Heart right ventricle (tissue), 16 donors: ENCODE results near the gene BMF. TPM values are rescaled to one million over a fixed set of nuclear protein-coding genes. Genes with fewer than 3 reads are reported as not detected.

ENCODE experiments used
- ATAC-seq, 8 donors: fragments of 200-7000 bp; cut with Tn5 transposase; one replicate each; pipeline ENCODE4 v1.9.1; 2020; ENCODE audit warnings: mild to moderate bottlenecking in 8 of 8, moderate library complexity in 8 of 8, moderate number of reproducible peaks in 1 of 8
- DNase-seq, 2 donors: peaks; one replicate each; pipeline ENCODE4 v3.0.0-alpha.2; 2020
- H3K27ac ChIP-seq, 10 donors: fragments of 200-600 bp; sonication (generic) in 2 of 10; one replicate each; pipeline versions ENCODE4 v1.5.0 to v1.8.0; 2020 to 2022; ENCODE audit warnings: mild to moderate bottlenecking in 3 of 10
- H3K27me3 ChIP-seq, 7 donors: fragments of 200-600 bp; one replicate each; pipeline ENCODE4 v1.8.0; 2021 to 2022; ENCODE audit warnings: mild to moderate bottlenecking in 2 of 7
- H3K36me3 ChIP-seq, 9 donors: fragments of 200-600 bp; sonication (generic) in 1 of 9; one replicate each; pipeline versions ENCODE4 v1.5.0 to v1.8.0; 2020 to 2022; ENCODE audit warnings: mild to moderate bottlenecking in 2 of 9
- H3K4me1 ChIP-seq, 9 donors: fragments of 200-600 bp; sonication (generic) in 1 of 9; one replicate each; pipeline versions ENCODE4 v1.5.0 to v1.8.0; 2020 to 2022; ENCODE audit warnings: mild to moderate bottlenecking in 4 of 9
- H3K4me3 ChIP-seq, 10 donors: fragments of 200-600 bp; sonication (generic) in 2 of 10; one replicate each; pipeline versions ENCODE4 v1.5.0 to v1.8.0; 2020 to 2022; ENCODE audit warnings: mild to moderate bottlenecking in 7 of 10, moderate library complexity in 2 of 10
- H3K9me3 ChIP-seq, 11 donors: fragments of 200-600 bp in 10 of 11; sonication (generic) in 2 of 11; one replicate each; pipeline versions ENCODE4 v1.5.0 to v1.8.0; 2013 to 2022; ENCODE audit warnings: mild to moderate bottlenecking in 2 of 11, control low read depth in 1 of 11, moderate library complexity in 1 of 11
- WGBS, 2 donors: extraction: QIAGEN DNeasy Blood & Tissue Kit; methylation state at CpG; one replicate each; pipeline ENCODE4 v1.1.7; 2013; ENCODE audit warnings: inconsistent platforms in 1 of 2; 5-methylcytosine and 5-hydroxymethylcytosine counted together
- intact Hi-C, 10 donors: fragments of 100-400 bp; cut with DNase I; formaldehyde crosslinking; loops; one replicate each; pipeline versions ENCODE4 v1.11.1 to v1.14.2; 2022
- polyA plus RNA-seq, 2 donors: library from polyadenylated mRNA; stranded (reverse); fragments of 200-250 nt; gene quantifications; one replicate each; pipeline ENCODE4 v1.2.3, GENCODE V29; 2013
- total RNA-seq, 10 donors: library from RNA; stranded (reverse); fragmentation: NEBNext Ultra II Directional in 3 of 10; extraction: Animal tissue kit (Norgen Biotek cat#: 25700) in 3 of 10; gene quantifications; one replicate each; pipeline versions ENCODE4 v1.2.1 to v1.2.4, GENCODE V29; 2021 to 2023
- TF ChIP-seq, protein P1 (sequence below), 9 donors: fragments of 200-600 bp; sonication (generic) in 2 of 9; IDR thresholded peaks; one replicate each; pipeline versions ENCODE4 v1.5.0 to v1.8.0; 2021 to 2022; ENCODE audit warnings: antibody characterized with exemption in 9 of 9, mild to moderate bottlenecking in 5 of 9, moderate library complexity in 1 of 9
- donor health status: Arrhythmogenic right ventricular cardiomyopathy.
- donor health status: ischemic (EF 13 %, LVEDD 7.1; RV severe dilation, severe dysfunction).
- donor health status: healthy with polysubstance abuse.
- donor health status: DM: no; HTN: yes; CAD: no.
- donor health status: DM: no; HTN: no; CAD: no.
- donor health status: ischemic (EF 25% LVEDD 6.9; RV normal size, moderate dysfunction).
- donor health status: ischemic (EF 25% LVEDD 5.7; RV mildly dilated, moderate dysfunction).
- donor health status: healthy.
- donor health status: DM: yes; HTN: yes; CAD: no.
- donor health status: Ischemic cardiomyopathy.
- donor health status: ischemic (EF 35%, LVEDD 5.7; RV mildly dilated, moderate dysfunction).
- donor health status: nonischemic (EF 11% LVEDD 7.7; RV severe dilation, severe dysfunction).
- donor health status: DM: yes; HTN: yes; CAD: no.
- donor health status: PGD.
- donor health status: ischemic (EF 29% LVEDD 5.4; RV normal size, mild dysfunction).
- donor health status: nonischemic (EF 23%, LVEDD 6.1; RV moderate dilation, normal function).

Gene BMF
- total and polyA plus RNA-seq, 12 donors = 0.92 to 10.2 (median 3.0) TPM

GRCh38 chr15:40058476-40059140, 50.1 kb downstream of the BMF start:
- H3K4me1 ChIP-seq = peaks cover 7 to 62% (median 20%) of the 10 kb centered on the region in 9 donors
- ATAC-seq = no peak
- intact Hi-C loops = loop anchor here in 1 of 10 donors (10.0 kb wide), 1 partner anchor 46 kb away; the partner anchor contains the start of gene BMF
- H3K27ac ChIP-seq = peak overlapping the region in 1 of 10 donors; percentile 26
- H3K36me3 ChIP-seq = peaks cover 0 to 15% (median 0%) of the 10 kb centered on the region in 9 donors
- H3K27me3 ChIP-seq = no peaks in the 10 kb centered on the region
- no peaks in the 10 kb centered on the region for H3K9me3 ChIP-seq
- TF ChIP-seq, protein P1, sequence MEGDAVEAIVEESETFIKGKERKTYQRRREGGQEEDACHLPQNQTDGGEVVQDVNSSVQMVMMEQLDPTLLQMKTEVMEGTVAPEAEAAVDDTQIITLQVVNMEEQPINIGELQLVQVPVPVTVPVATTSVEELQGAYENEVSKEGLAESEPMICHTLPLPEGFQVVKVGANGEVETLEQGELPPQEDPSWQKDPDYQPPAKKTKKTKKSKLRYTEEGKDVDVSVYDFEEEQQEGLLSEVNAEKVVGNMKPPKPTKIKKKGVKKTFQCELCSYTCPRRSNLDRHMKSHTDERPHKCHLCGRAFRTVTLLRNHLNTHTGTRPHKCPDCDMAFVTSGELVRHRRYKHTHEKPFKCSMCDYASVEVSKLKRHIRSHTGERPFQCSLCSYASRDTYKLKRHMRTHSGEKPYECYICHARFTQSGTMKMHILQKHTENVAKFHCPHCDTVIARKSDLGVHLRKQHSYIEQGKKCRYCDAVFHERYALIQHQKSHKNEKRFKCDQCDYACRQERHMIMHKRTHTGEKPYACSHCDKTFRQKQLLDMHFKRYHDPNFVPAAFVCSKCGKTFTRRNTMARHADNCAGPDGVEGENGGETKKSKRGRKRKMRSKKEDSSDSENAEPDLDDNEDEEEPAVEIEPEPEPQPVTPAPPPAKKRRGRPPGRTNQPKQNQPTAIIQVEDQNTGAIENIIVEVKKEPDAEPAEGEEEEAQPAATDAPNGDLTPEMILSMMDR (IDR thresholded peaks at IDR 0.05) = no peak
- WGBS, 2 donors = 75 to 84% methylated on average over 3 of the region's 3 CpGs
- no peak overlapping the region for H3K4me3 ChIP-seq
- no peak for DNase-seq

DNA sequence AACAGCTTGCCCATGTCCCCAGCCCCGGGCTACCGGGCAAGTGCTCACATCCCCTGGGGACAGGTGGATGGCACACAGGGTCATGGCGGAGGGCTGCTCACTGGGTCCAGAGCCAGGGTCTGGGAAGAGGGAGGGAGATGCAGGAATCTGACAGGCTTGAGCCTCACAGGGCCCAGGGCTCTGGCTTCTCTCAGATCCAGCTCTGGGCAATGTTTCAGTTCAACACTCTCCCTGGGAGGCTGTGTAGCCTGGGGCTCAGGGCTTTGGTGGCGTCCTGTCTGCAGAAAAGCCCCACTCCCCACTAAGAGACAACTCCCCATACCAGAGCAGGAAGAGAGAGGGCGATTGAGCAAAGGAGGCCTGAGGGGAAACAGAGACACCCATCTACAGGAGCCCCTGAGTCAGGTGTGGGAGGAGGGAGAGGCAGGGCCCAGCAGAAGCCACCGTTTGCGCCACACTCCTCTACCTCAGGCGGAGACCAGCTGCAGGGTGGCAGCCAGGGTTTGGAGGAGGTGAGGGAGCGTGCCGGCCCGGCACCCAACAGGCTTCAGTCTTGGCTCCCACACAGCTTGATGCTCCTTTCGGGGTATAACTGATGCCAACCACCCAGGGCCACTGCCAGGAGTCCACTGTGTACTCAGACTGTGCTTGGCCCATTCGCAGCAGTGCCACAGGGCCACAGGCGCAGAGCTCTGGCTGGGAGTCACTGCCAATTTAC, 52.9 kb downstream of the BMF start:
- Histone ChIP-seq H3K4me3 (no peak overlapping the region), H3K4me1 (peaks cover 7 to 65% (median 14%) of the 10 kb centered on the region in 9 donors), H3K9me3 (no peaks in the 10 kb centered on the region), H3K36me3 (peaks cover 0 to 22% (median 0%) of the 10 kb centered on the region in 9 donors), H3K27me3 (no peaks in the 10 kb centered on the region), H3K27ac (peak overlapping the region in 3 of 10 donors; percentile 8 to 39 (median 17))
- DNase-seq = peak; percentile 65 to 72
- WGBS, 2 donors = 55 to 73% methylated on average over 14 of the region's 14 CpGs
- ATAC-seq = peak; percentile 57 to 97 (median 85)
- TF ChIP-seq, protein P1 (IDR thresholded peaks at IDR 0.05) = no peak
- intact Hi-C loops = loop anchor here in 1 of 10 donors (10.0 kb wide), 1 partner anchor 49 kb away; the partner anchor contains the start of gene BMF

- no peak overlapping the region for H3K4me3 ChIP-seq
- DNase-seq (no peak), ATAC-seq (peak in 5 of 8 donors; percentile 6 to 22 (median 7))
- TF ChIP-seq, protein P1 (IDR thresholded peaks at IDR 0.05) = no peak
- intact Hi-C loops = loop anchor here in 3 of 10 donors (5.0 to 10.0 kb wide), 3 partner anchors 32 to 52 kb away; partner anchors contain the start of gene BMF (in 2 of the 3)
- 60% methylated on average over 6 of the region's 6 CpGs for WGBS, 2 donors
- no peaks in the 10 kb centered on the region for H3K9me3 ChIP-seq
- peaks cover 0 to 16% (median 0%) of the 10 kb centered on the region in 9 donors for H3K36me3 ChIP-seq
- no peaks in the 10 kb centered on the region for H3K27me3 ChIP-seq
- peak overlapping the region in 3 of 10 donors; percentile 17 to 39 (median 31) for H3K27ac ChIP-seq
- H3K4me1 ChIP-seq = peaks cover 7 to 66% (median 14%) of the 10 kb centered on the region in 9 donors
These were observed 53.7 kb downstream of the BMF start for GRCh38 chr15:40054855-40055575.

- H3K4me1 ChIP-seq = peaks cover 7 to 70% (median 18%) of the 10 kb centered on the region in 9 donors
- H3K27me3 ChIP-seq = no peaks in the 10 kb centered on the region
- H3K36me3 ChIP-seq = peaks cover 0 to 19% (median 0%) of the 10 kb centered on the region in 9 donors
- H3K4me3 ChIP-seq = no peak overlapping the region
- WGBS, 2 donors = 96 to 97% methylated on average over 3 of the region's 3 CpGs
- no peak for DNase-seq
- intact Hi-C loops = loop anchor here in 3 of 10 donors (5.0 to 10.0 kb wide), 3 partner anchors 33 to 53 kb away; partner anchors contain the start of gene BMF (in 2 of the 3)
- H3K9me3 ChIP-seq = no peaks in the 10 kb centered on the region
- ATAC-seq = no peak
- TF ChIP-seq, protein P1 (IDR thresholded peaks at IDR 0.05) = no peak
- peak overlapping the region in 1 of 10 donors; percentile 31 for H3K27ac ChIP-seq
These were observed 54.1 kb downstream of the BMF start for GRCh38 chr15:40054605-40054854.
